Erythroblast (primary cell): ENCODE results near the gene RHOXF2B.

Experiments used
- GATA1 ChIP-seq: IDR thresholded peaks from 2 replicates; pipeline ENCODE4 v1.6.1; 2011; ENCODE audit warnings: low read depth, mild to moderate bottlenecking, control low read depth, low read length, moderate library complexity
- POLR2A ChIP-seq: IDR thresholded peaks from 2 replicates; pipeline ENCODE4 v1.6.1; 2011; ENCODE audit warnings: mild to moderate bottlenecking, low read length

DNA sequence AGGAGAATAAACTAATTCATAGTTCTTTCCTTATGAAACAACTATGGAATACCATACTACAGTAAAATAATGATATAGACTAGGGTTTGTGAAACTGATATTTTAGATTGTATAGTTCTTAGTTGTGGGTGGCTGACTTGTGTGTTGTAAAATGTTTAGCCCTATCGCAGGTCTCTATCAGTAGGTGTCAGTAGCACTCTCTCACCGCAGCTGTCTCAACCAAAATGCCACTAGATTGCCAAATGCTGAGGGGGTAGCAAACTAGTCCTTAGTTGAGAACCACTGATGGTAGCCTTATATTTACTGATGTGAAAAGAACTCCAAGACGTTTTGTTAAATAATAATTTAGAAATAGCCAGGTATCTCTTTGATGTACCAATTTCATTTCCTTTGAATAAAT, 48.1 kb downstream of the RHOXF2B start:
- TF ChIP-seq POLR2A = no peak
- no peak for TF ChIP-seq GATA1
